KMS-11 (cell line): ENCODE data around the gene COG4.

Experiments
- H2AFZ ChIP-seq: fragments of 200-600 bp; sonication (generic); 2 replicates; pipeline ENCODE4 v1.6.1; 2016; ENCODE audit warnings: antibody characterized with exemption, mixed run types, low read depth
- H3K27ac ChIP-seq: fragments of 200-600 bp; sonication (generic); 2 replicates; pipeline ENCODE4 v1.6.1; 2016; ENCODE audit warnings: mild to moderate bottlenecking, mixed run types
- H3K27me3 ChIP-seq: fragments of 200-600 bp; sonication (generic); 2 replicates; pipeline ENCODE4 v1.6.1; 2017; ENCODE audit warnings: mild to moderate bottlenecking, low read depth, mixed run types, moderate library complexity; ENCODE audit not compliant: insufficient read depth
- H3K36me3 ChIP-seq: fragments of 200-600 bp; sonication (generic); 2 replicates; pipeline ENCODE4 v1.6.1; 2017; ENCODE audit warnings: mild to moderate bottlenecking, mixed run types; ENCODE audit not compliant: insufficient read depth
- H3K4me1 ChIP-seq: fragments of 200-600 bp; sonication (generic); 2 replicates; pipeline ENCODE4 v1.6.1; 2016; ENCODE audit warnings: mild to moderate bottlenecking, low read depth, mixed run types; ENCODE audit not compliant: poor library complexity, severe bottlenecking
- H3K4me2 ChIP-seq: fragments of 200-600 bp; sonication (generic); 2 replicates; pipeline ENCODE4 v1.7.0; 2016; ENCODE audit warnings: mild to moderate bottlenecking, mixed run types
- H3K4me3 ChIP-seq: fragments of 200-600 bp; sonication (generic); IDR thresholded peaks from 2 replicates; pipeline ENCODE4 v1.6.1; 2017; ENCODE audit warnings: low read depth, low read length, mixed read lengths; ENCODE audit not compliant: insufficient read depth
- H3K79me2 ChIP-seq: fragments of 200-600 bp; sonication (generic); 2 replicates; pipeline ENCODE4 v1.6.1; 2016; ENCODE audit warnings: low read depth, mixed run types; ENCODE audit not compliant: insufficient read depth
- H3K9ac ChIP-seq: fragments of 200-600 bp; sonication (generic); 2 replicates; pipeline ENCODE4 v1.6.1; 2016; ENCODE audit warnings: mild to moderate bottlenecking, mixed run types
- H4K20me1 ChIP-seq: fragments of 200-600 bp; sonication (generic); 2 replicates; pipeline ENCODE4 v1.6.1; 2016; ENCODE audit warnings: mild to moderate bottlenecking, mixed run types; ENCODE audit not compliant: insufficient read depth
- TF ChIP-seq, protein P1 (sequence below): fragments of 200-600 bp; sonication (generic); conservative IDR thresholded peaks from 2 replicates; pipeline ENCODE4 v1.6.1; 2017; ENCODE audit warnings: low read depth, mild to moderate bottlenecking, antibody characterized with exemption, low read length, moderate library complexity, mixed read lengths

The COG4 gene

GRCh38 chr16:70522216-70523075 lies 908 bp downstream of the COG4 start:
- Histone ChIP-seq H3K27me3 (no peaks in the 10 kb centered on the region), H3K79me2 (peaks cover 65% of the 10 kb centered on the region), H3K27ac (peak overlapping the region; percentile 95), H4K20me1 (peaks cover 12% of the 10 kb centered on the region), H3K36me3 (peaks cover 11% of the 10 kb centered on the region; the same call in 1 of the 2 replicates), H3K4me1 (peaks cover 51% of the 10 kb centered on the region), H2AFZ (peak overlapping the region; percentile 79; the same call in 1 of the 2 replicates), H3K4me3 (no peak overlapping the region), H3K4me2 (peak overlapping the region; percentile 92), H3K9ac (peak overlapping the region; percentile 98)
- TF ChIP-seq, protein P1, sequence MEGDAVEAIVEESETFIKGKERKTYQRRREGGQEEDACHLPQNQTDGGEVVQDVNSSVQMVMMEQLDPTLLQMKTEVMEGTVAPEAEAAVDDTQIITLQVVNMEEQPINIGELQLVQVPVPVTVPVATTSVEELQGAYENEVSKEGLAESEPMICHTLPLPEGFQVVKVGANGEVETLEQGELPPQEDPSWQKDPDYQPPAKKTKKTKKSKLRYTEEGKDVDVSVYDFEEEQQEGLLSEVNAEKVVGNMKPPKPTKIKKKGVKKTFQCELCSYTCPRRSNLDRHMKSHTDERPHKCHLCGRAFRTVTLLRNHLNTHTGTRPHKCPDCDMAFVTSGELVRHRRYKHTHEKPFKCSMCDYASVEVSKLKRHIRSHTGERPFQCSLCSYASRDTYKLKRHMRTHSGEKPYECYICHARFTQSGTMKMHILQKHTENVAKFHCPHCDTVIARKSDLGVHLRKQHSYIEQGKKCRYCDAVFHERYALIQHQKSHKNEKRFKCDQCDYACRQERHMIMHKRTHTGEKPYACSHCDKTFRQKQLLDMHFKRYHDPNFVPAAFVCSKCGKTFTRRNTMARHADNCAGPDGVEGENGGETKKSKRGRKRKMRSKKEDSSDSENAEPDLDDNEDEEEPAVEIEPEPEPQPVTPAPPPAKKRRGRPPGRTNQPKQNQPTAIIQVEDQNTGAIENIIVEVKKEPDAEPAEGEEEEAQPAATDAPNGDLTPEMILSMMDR: no peak

DNA sequence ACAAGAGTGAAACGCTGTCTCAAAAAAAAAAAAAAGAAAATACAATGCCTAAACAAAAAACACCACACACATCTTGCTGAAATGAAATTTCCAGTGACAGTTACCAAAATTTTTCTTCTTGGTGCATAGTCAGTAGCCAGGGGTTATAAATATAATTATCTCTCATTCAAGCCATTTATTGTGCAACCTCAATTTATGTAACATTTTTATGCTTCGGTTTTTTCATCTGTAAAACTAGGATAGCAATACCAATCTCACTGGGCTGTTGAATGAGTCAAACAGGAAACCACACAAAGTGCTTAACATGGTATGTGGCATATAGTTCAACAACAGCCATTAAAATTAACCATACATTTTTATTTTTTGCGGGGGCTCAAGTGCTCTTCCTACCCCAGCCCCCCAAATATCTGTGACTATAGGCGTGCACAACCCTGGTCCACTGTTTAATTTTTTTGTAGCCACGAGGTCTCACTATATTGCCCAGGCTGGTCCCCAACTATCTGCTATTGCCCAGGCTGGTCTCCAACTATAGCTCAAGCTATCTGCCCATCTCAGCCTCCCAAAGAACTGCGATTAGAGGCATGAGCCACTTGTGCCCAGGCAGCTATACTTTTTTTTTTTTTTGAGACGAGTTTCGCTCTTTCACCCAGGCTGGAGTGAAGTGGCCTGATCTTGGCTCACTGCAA lies 2.6 kb downstream of the COG4 start:
- no peak overlapping the region for H3K9ac ChIP-seq
- peaks cover 48% of the 10 kb centered on the region for H3K79me2 ChIP-seq
- TF ChIP-seq, protein P1: no peak

GRCh38 chr16:70512456-70512855 lies 10.9 kb downstream of the COG4 start:
- Histone ChIP-seq H3K9ac (no peak overlapping the region), H3K4me3 (no peak overlapping the region), H3K27ac (no peak overlapping the region), H3K4me2 (no peak overlapping the region), H3K79me2 (no peaks in the 10 kb centered on the region), H2AFZ (no peak overlapping the region), H3K27me3 (no peaks in the 10 kb centered on the region), H3K36me3 (0 out of 2 replicates have a peak, but pooled peaks cover 12% of the 10 kb centered on the region), H3K4me1 (peaks cover 6% of the 10 kb centered on the region), H4K20me1 (no peaks in the 10 kb centered on the region)
- TF ChIP-seq, protein P1: no peak

More for the DNA sequence above, 2.6 kb downstream of the COG4 start:
- Histone ChIP-seq H3K27ac (no peak overlapping the region), H3K27me3 (no peaks in the 10 kb centered on the region), H3K4me2 (no peak overlapping the region), H3K4me3 (no peak overlapping the region), H2AFZ (no peak overlapping the region), H3K36me3 (peaks cover 9% of the 10 kb centered on the region; the same call in 1 of the 2 replicates), H3K4me1 (peaks cover 38% of the 10 kb centered on the region), H4K20me1 (no peaks in the 10 kb centered on the region)

GRCh38 chr16:70511833-70512232 lies 11.5 kb downstream of the COG4 start:
- Histone ChIP-seq H3K4me3 (no peak overlapping the region), H4K20me1 (no peaks in the 10 kb centered on the region), H3K79me2 (no peaks in the 10 kb centered on the region), H3K9ac (no peak overlapping the region), H3K27me3 (no peaks in the 10 kb centered on the region), H3K4me1 (peaks cover 6% of the 10 kb centered on the region), H3K4me2 (no peak overlapping the region), H2AFZ (no peak overlapping the region), H3K36me3 (0 out of 2 replicates have a peak, but pooled peaks cover 8% of the 10 kb centered on the region), H3K27ac (no peak overlapping the region)
- TF ChIP-seq, protein P1: no peak
